T-helper 1 cell (primary cell): ENCODE measurements around the gene WASF2.
A peak's percentile ranks its signal among the peaks of the same experiment; 100 is the strongest.

ENCODE experiments used
- DNase-seq, 5 donors: peaks; one replicate each; pipeline ENCODE4 v3.0.0-alpha.2; 2012 to 2020

The WASF2 gene

GRCh38 chr1:27372022-27372807 is 117.8 kb downstream of the WASF2 start:
- no peak for DNase-seq

- DNase-seq, result no peak
Observed at GRCh38 chr1:27368869-27369582, 120.9 kb downstream of the WASF2 start.

- no peak for DNase-seq
Observed at GRCh38 chr1:27367160-27367650, 122.8 kb downstream of the WASF2 start.

GRCh38 chr1:27366411-27367159 is 123.4 kb downstream of the WASF2 start, which contains the start of gene MAP3K6:
Gene MAP3K6, minus strand, starts transcription at chr1:27366961. Its CDS starts 364 bp downstream, at chr1:27366597.
- peak in 2 of 5 donors; percentile 41 to 57 for DNase-seq

- peak; percentile 53 to 75 (median 57) for DNase-seq
Observed at GRCh38 chr1:27366113-27366410, 123.9 kb downstream of the WASF2 start.

GRCh38 chr1:27365372-27366112 is 124.4 kb downstream of the WASF2 start:
- DNase-seq, result peak; percentile 64 to 85 (median 71)

- no peak for DNase-seq
Observed at GRCh38 chr1:27364696-27365371, 125.1 kb downstream of the WASF2 start.

GRCh38 chr1:27363766-27364695 is 125.9 kb downstream of the WASF2 start:
- DNase-seq, result no peak

- no peak for DNase-seq
Observed at GRCh38 chr1:27361553-27361952, 128.4 kb downstream of the WASF2 start.

GRCh38 chr1:27361044-27361402 is 128.9 kb downstream of the WASF2 start:
- DNase-seq, result no peak

- peak; percentile 34 to 63 (median 57) for DNase-seq
Observed at GRCh38 chr1:27360159-27361043, 129.6 kb downstream of the WASF2 start.

GRCh38 chr1:27359822-27360158 is 130.2 kb downstream of the WASF2 start:
- DNase-seq, result no peak

- no peak for DNase-seq
Observed at GRCh38 chr1:27358928-27359313, 131.0 kb downstream of the WASF2 start.

- DNase-seq, result no peak
Observed at GRCh38 chr1:27358038-27358927, 131.7 kb downstream of the WASF2 start.

- peak; percentile 58 to 83 (median 75) for DNase-seq
Observed at GRCh38 chr1:27357281-27358037, 132.5 kb downstream of the WASF2 start.

GRCh38 chr1:27356619-27357280 is 133.2 kb downstream of the WASF2 start:
- DNase-seq, result peak in 2 of 5 donors; percentile 19 to 53

- DNase-seq, result no peak
Observed at GRCh38 chr1:27356277-27356618, 133.7 kb downstream of the WASF2 start.

GRCh38 chr1:27355683-27356082 is 134.3 kb downstream of the WASF2 start:
- DNase-seq, result no peak
